ENCODE results near the gene URAD.
"Not testable (repeated sequence)": the region's sequence is repeated elsewhere in the genome, so short reads cannot be mapped to it uniquely, and the experiment has no call there.

The URAD gene

GRCh38 chr13:27969866-27970229 lies 18.6 kb downstream of the URAD start:
- DNase-seq: no peak

DNA sequence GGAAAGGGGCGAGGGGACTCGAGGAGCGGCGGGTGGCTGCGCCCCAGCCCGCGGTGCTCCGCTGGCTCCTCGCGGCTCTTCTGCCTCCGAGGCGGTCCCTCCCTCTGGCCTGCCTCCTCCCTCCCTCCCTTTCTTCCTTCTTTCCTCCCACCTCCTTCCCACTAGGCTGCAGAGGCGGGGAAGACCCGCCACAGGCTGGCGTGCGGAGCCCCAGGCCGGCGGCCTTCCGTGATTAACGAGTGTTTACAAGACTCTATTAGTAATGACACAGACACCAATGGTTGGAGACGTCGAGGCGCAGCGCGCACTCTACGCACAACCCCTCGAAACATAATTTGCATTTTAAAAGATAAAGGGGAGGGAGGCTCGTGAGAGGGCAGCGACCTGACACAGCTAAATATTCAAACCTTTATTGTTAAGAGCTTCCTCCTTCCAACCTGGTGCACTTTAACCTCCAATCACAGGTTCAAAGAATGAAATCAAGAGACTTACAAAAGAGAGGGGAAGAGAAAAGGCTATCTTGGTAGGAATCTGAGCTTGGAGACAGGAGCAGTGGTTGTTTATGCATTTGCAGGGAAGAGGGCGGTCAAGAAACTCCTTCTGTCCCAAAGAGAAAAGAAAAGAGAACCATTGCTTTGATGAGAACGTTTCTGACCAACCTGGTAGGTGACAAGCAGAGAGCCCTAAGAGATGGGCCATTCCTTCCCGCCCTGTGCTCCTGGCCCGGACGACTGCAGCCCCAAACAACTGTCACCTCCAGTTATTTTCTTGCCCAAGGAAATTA lies 19.2 kb downstream of the URAD start, which contains the start of gene CDX2:
TSS of gene CDX2 (minus strand) at position 234 of the 784 bp plus-strand sequence. CDS start 309 bp downstream, outside the sequence.
- DNase-seq: no peak

GRCh38 chr13:27968316-27969081 lies 20.0 kb downstream of the URAD start:
- DNase-seq: peak in 1 of 2 donors; percentile 20

DNA sequence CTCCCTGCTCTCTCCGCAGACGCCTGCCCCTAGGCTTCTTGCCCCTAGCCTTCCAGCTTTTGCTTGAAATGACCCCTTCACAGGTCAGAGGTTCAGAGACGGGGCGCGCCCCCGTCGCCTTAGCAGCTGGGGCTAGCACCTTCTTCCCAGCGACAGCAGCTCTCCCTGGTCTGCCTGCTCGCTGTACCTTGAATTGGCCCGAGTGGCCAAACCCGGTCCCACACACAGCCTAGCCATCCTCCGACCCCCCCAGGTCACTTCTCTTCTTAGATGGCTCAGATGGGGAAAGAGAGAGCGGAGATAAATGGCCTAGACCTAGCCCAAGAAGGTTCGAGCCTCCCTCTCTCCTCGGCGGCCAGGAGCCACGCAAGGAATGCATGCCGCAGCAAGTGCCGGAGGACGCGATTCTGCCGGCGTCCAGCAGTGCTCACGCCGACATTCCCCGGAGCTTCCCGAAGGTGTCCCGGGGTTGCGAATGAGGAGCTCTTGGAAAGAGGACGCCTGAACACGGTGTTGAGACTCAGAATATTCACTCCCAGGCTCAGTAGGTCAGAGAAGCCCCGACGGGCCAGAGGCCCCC lies 20.7 kb downstream of the URAD start:
- no peak for DNase-seq

- DNase-seq: no peak
These were observed 21.2 kb downstream of the URAD start for GRCh38 chr13:27967203-27967735.

DNA sequence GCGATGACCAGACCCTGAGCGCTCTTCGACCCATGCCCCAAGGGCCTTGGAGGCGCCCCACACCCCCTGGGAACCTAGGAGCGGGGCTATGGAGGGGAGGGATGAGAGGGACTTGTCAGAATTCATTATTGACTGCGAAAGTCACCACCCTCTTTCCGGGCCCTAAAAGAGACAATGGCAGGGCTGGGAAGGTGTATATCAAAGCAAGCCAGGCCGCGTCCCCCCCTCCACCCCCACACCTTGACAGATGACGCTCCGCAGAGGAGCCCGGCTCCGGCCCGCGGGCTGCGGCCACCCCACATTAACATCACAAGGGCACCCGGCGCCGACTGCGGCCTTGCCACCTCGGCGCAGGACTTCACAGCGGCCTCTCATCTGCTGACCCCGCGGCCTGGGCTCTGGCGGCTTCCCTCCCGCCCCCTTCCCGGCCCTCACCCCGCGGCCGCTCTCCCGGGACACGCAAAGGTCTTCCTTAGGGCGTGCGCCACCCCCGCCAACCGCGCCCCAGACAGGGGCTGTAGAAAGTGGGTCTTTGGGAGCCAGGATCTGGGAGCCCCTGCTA lies 21.8 kb downstream of the URAD start:
- DNase-seq: no peak

GRCh38 chr13:27965740-27966640 lies 22.5 kb downstream of the URAD start:
- DNase-seq: no peak

GRCh38 chr13:27965343-27965739 lies 23.2 kb downstream of the URAD start:
- no peak for DNase-seq

DNA sequence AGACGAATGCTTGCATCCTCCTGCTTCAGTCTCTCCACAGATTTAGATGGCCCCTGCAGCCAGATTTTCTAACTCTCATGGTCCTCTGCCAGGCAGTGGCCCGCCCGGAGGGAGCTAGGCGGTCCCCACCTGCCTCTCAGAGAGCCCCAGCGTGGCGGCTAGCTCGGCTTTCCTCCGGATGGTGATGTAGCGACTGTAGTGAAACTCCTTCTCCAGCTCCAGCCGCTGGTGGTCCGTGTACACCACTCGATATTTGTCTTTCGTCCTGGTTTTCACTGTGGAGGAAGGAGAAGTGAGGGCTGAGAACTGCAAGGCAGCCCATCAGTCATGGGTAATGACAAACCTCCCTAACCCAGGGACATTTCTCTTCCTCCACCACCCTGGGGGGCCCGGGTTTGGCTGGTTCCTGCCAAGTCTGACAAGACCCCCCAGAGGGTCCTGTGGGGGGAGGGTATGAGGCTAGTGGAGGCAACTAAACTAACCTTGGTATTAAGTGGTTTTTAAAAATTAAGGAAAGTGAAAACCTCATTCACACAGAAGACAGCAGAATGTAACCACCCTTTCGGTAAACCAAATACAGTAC lies 23.7 kb downstream of the URAD start:
- no peak for DNase-seq

DNA sequence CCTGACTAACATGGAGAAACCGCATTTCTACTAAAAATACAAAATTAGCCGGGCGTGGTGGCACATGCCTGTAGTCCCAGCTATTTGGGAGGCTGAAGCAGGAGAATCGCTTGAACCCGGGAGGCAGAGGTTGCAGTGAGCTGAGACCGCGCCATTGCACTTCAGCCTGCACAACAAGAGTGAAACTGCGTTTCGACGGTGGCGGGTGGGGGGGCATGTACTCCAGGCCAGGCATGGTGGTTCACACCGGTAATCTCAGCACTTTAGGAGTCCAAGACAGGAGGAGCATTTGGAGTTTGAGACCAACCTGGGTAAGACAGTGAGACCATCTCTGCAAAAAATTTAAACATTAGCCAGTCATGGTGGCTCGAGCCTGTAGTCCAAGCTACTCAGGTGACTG lies 24.3 kb downstream of the URAD start:
- not testable (repeated sequence) for DNase-seq

GRCh38 chr13:27963491-27963890 lies 25.0 kb downstream of the URAD start:
- DNase-seq: no peak

DNA sequence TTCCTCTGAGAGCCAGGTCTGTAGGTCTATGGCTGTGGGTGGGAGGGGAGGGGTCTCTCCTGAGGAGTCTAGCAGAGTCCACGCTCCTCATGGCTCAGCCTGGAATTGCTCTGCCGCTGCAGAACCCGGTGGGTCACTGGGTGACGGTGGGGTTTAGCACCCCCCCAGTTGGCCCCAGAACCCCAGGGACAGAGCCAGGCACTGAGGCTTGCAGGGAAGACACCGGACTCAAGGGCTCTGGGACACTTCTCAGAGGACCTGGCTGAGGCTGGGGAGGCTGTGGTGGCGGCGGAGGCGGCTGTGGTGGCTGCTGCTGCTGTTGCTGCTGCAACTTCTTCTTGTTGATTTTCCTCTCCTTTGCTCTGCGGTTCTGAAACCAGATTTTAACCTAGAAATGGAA lies 25.5 kb downstream of the URAD start:
- no peak for DNase-seq

- no peak for DNase-seq
These were observed 26.2 kb downstream of the URAD start for GRCh38 chr13:27962128-27962841.

- DNase-seq: no peak
These were observed 27.0 kb downstream of the URAD start for GRCh38 chr13:27961227-27962085.

DNA sequence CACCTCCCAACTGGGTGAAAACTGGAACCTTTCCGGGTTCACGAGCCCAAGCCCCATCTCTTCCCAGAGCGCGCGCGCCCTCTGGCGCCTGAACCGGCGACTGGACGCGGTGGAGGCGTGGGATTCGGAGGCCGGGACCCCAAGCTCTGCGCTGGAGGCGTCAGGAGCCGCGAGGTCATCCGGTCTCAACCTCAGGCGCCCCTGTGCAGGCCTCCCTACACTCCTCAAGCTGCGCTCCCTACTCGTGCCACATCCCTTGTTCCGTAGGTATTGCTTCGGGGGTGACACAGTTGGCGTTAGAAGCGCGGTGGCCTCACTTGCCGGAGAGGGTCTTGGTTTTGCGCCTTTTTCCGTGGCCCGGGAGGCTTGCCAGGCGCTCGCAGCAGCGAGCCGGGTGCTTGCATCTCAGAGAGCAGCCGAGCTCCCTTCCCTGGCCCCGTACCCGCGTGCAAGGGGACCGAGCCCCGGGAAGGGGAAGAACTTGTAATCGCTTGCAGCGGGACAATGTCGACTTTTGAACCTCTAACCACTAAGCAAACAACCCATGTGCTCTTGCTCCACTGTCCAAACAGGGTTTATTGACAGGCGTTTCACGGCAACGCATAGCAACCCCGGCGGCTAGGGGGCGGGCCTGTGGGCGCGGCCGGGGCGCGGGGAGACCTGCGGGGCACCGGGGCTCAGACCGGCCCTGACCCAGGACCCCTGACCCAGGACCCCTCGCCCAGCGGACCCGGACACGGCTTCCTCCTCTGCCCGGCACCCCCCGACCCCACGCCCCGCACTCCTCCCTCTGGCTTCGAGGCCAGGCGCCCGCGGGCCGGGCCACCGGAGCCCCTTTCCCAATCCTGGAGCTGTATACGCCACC lies 27.9 kb downstream of the URAD start:
- DNase-seq: peak in 1 of 2 donors; percentile 61

GRCh38 chr13:27959976-27960361 lies 28.5 kb downstream of the URAD start:
- DNase-seq: no peak

GRCh38 chr13:27956576-27957300 lies 31.8 kb downstream of the URAD start:
- no peak for DNase-seq

GRCh38 chr13:27955014-27955591 lies 33.4 kb downstream of the URAD start:
- no peak for DNase-seq
